GM19324 (cell line): ENCODE data around the gene SOBP.

Experiments
- ATAC-seq: cut with Tn5 transposase; IDR thresholded peaks from one replicate; pipeline ENCODE4 v1.9.1; 2021; ENCODE audit warnings: mild to moderate bottlenecking, moderate library complexity; ENCODE audit not compliant: unreplicated experiment, low FRiP score

The SOBP gene

GRCh38 chr6:107673076-107673494 lies 183.2 kb downstream of the SOBP start:
- ATAC-seq = no peak

DNA sequence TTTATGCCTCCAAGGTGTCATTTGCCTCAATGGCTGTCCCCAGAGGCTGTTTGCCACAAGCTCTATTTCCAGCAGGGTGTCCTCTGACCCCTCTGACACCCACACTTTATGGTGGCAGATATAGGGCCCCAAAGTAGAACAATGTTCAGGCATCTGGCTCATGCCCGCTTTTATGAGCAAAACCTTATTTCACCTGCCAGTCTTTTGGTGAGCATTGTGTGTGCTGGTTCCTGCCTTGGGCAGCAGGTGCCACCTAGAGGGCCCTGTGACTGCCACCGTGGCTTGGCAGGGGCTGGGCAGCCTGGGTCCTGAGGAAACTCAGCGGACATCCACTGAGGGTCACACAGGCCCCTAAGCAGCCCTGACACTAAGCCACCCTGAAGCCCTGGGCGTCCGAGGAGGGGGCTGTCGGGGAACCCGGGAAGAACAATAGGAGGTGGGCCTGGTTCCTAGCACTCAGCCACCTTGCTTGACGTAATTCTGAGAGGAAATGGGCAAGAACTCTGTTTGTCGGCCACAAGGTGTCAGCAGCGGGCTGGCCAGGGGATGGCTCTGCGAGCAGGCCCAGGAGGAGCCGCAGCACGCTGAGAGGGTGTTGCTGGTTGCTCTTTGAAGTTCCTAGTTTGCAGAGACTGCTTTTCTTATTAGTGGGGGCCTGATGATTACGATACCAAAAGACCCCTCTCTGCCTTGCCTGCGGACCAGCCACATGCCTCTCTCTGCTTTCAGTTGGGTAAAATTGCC lies 185.2 kb downstream of the SOBP start:
- ATAC-seq = peak; percentile 85

DNA sequence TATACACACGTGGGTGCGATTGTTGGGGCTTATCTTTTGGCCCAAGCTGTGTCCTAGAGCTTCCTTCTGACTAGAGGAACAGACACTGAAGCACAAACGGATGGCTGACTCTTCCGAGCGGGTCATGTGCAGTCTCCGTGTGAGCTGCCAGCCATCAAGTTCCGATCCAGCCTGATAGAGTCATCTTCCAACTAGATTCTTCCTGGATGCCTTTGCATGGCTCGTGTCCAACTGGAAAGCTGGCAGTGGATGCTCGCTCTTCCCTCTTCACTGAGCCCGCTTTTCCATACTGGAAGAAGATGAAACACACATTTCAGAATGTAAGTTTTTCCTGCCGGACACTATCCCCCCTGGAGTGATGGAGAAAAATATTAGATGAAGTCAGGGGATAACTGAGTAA lies 186.1 kb downstream of the SOBP start:
- ATAC-seq = no peak

- no peak for ATAC-seq
Observed at GRCh38 chr6:107677399-107677798, 187.5 kb downstream of the SOBP start.

DNA sequence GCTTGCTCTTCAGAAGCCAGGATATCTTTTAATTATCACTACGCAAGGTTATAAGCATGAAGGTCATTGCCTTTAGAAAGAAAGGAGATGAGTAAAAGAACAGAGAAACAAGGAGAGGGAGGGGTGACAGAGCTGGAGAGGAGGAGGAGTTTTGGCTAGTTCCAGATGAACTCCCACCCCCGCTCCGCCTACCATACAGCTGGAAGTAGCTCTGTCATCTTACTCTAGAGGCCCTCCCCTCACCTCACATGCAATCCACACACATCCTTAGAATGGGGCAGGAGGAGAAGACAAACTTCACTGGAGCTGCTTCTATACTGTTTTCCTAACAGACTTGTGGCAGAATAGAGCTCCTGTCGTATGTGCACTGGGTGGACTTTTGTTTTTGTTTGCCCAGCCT lies 189.5 kb downstream of the SOBP start:
- no peak for ATAC-seq

DNA sequence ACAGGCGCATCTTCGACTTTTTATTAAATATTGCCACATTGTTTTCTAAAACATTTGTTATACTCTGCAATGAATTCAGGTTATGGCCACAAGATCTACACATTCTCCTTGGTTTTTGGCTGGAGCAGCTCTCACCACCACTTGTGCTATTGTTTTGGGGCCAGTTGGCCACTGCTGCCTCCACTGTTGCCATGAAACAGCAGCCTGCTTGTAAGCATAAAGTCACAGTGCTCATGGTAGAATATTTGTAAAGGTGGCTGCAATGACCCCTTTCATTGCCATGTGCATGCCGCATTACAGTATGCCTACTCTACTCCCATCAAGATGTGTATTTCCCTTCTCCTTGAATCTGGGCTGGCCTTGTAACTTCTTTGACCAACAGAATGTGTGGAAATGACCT lies 192.8 kb downstream of the SOBP start:
- no peak for ATAC-seq

- ATAC-seq = no peak
Observed at GRCh38 chr6:107683183-107683582, 193.3 kb downstream of the SOBP start.

DNA sequence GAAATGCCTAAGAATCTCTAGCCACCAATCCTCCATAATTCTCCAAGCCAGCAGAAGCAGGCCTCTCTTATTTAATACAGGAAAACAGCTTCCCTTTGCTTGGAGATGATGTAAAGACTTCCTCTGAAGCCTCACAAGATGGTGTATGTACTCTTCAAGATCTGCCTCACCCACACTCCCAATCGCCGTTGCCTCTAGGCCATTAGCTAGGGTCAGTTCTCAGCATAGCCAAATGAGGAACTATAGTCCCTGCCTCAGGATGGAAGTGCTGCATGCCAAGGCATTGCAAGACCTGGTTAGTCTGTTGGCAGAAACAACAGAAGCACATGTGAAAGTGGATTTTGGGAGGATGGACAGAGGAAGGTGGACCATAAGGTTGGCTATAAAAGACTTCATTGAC lies 195.1 kb downstream of the SOBP start:
- ATAC-seq = no peak

DNA sequence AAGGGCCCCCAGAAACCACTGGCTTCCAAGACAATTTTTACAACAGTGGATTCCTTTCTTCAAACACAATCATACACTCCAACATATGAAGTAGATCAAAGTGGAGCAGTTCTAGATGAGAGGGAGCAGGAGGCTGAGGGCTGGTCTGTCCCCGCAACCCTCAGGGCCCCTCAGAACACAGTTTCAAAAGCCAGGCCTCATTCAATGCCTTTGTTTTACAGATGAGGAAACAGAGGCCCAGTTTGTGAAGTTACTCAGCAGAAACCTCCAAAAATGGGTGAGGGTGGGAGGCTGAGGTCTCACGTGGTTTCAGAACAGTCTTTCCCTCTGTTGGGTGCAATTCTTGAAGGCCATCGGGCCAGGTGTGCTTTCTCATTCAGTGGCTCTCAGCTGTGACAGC lies 199.3 kb downstream of the SOBP start:
- no peak for ATAC-seq

GRCh38 chr6:107689951-107690642 lies 200.2 kb downstream of the SOBP start:
- no peak for ATAC-seq

DNA sequence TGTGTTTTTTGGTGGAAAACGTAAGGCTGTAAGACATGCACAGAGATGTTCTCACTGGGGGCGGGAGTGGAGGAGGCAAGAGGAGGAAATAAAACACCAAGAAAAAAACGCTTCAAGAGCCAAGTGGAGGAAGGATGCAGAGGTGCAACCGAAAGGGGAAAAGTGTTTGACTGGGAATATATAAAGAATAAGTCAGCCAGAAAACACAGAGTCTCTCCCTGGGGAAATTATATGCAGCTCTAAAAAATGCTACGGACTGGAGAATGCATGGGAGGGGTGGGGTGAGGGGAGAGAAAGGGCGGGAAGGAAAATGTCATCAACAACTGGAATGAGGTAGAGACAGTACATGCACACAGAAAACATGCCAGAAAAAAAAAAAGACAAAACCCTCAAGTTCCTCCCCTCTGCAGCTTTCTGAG lies 200.7 kb downstream of the SOBP start:
- no peak for ATAC-seq

DNA sequence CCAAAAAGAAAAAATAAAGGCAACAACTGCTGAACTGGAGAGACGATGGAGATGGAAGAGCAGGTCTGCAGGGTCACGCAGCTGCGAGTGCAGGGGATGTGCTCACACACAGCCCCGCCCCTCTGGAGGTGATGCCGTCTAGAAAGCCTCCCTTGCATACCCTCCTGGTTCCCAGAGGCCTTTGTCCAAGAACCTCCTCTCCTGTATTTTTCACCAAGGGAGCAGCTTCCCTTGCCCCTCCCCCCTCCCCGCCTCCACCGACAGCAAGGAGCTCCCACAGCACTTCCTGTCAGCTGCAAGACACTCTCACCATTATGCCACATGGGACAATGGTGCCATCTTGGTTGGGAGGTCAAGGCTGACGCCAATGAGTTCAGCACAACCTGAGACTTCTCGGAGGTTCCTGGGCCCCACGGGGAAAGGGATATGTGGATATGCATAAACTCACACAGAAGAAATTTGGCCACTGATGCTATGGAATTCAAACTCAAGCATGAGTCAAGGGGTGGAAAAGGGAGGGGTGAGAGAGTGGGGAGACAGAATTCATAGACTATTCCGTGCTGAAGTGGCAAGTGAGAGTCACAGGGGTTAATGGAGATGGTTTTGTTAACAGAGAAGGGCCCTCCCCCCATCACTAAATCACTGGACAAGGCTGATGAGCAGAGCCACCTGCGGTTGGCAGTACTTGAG lies 201.3 kb downstream of the SOBP start:
- ATAC-seq = no peak

- ATAC-seq = no peak
Observed at GRCh38 chr6:107692351-107692750, 202.4 kb downstream of the SOBP start.

DNA sequence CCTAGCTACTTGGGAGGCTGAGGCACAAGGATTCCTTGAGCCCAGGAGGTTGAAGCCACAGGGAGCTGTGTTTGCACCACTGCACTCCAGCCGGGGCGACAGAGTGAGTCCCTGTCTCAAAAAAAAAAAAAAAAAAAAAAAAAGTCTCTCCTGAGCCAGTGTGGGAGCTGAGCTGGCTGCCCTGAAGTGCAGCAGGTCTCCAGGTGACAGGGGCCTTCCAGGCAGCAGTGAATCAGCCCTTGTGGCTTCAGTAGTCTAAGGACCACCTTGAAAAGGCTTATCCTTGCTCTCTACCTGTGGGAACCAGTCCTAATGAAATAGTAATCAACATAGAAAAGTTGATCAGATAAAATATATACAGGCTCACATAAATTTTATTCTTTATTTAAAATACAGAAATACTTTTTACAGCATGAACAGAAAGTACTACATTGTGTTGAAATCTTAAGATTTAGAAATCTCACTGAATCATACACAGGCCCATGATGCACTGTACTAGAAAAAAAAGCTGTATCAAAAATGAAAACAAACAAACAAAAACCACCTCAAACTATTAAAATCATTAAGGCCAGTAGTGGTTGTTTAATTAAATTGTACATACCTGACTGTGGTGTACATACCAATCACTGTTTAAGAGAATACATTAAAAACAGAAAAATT lies 205.3 kb downstream of the SOBP start:
- no peak for ATAC-seq

- no peak for ATAC-seq
Observed at GRCh38 chr6:107697682-107698081, 207.8 kb downstream of the SOBP start.

GRCh38 chr6:107698146-107698545 lies 208.2 kb downstream of the SOBP start:
- ATAC-seq = no peak

- ATAC-seq = no peak
Observed at GRCh38 chr6:107699254-107699653, 209.3 kb downstream of the SOBP start.

DNA sequence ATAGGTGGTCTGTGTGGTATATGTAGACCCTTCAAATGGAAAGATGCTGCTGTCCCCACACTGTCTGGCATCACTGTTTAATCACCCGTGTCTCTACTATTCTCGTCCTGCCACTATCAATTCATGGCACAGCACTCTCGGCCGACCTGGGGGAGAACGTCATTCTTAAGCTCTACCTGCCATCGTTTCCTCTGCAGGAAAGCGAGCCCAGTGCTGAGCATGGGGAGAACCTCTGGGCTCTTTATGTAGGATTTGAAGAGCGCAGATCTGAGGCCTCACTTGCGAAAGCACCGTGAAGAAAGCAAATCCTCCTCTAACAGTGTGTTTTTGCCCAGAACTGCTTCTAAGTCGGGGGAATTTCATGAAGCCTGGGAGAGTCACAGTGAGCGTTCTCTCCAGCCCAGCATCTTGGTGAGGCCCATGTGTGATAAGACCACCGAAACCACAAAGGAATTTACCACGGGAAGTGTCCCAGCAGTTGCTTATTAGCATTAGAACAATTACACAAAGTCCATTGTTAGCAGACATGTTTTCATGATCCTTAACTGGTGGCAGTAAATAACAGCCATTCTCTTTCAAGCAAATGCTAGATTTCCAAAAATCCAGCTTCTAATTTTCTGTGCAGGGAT lies 209.9 kb downstream of the SOBP start:
- no peak for ATAC-seq

DNA sequence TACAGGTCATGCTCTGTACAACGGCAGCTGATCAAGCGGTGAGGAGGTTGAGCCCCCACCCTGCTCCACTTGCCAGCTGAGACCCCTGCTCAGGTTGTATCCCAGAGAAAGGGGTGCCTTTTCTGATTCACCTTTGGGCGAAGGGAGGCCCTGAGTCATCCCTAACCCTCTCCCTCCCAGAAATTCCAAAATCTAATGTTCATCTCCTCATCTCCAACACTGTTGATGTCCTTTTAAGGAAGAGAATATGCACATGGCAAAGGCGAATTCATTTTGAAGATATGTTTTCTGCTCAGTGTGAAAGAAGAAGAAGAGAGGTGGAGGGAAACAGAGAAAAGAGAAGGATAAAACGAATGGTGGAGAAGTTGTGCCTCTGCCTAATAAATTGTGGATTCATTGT lies 213.7 kb downstream of the SOBP start:
- no peak for ATAC-seq

- ATAC-seq = no peak
Observed at GRCh38 chr6:107704347-107705013, 214.6 kb downstream of the SOBP start.
